Sigmoid colon (tissue), 7 donors: ENCODE measurements around the gene MDFI. TPM values are rescaled to one million over a fixed set of nuclear protein-coding genes. Genes with fewer than 3 reads are reported as not detected.

ENCODE experiments used
- DNase-seq: peaks from one replicate; pipeline ENCODE4 v3.0.0-alpha.2; 2019
- H3K27ac ChIP-seq, 4 donors: fragments of 200-600 bp; sonication (generic); one replicate each; pipeline ENCODE4 v1.5.1; 2016 to 2019; ENCODE audit warnings: mild to moderate bottlenecking in 1 of 4
- H3K27me3 ChIP-seq, 3 donors: fragments of 200-600 bp; sonication (generic); one replicate each; pipeline ENCODE4 v1.5.1; 2019; ENCODE audit warnings: mild to moderate bottlenecking in 1 of 3
- H3K36me3 ChIP-seq, 4 donors: fragments of 200-600 bp; sonication (generic); one replicate each; pipeline ENCODE4 v1.5.1; 2016 to 2019
- H3K4me1 ChIP-seq, 4 donors: fragments of 200-600 bp; sonication (generic); one replicate each; pipeline ENCODE4 v1.5.1; 2017 to 2019
- H3K4me3 ChIP-seq, 4 donors: fragments of 200-600 bp; sonication (generic); one replicate each; pipeline ENCODE4 v1.5.1; 2017 to 2019; ENCODE audit warnings: mild to moderate bottlenecking in 2 of 4, moderate library complexity in 1 of 4
- H3K9me3 ChIP-seq, 4 donors: fragments of 200-600 bp in 3 of 4; sonication (generic) in 3 of 4; one replicate each; pipeline versions ENCODE4 v1.5.1 to v1.6.1; 2013 to 2019
- EP300 ChIP-seq, 4 donors: sonication (generic); formaldehyde crosslinking; IDR thresholded peaks; one replicate each; pipeline ENCODE4 v1.6.1; 2017; ENCODE audit warnings: antibody characterized with exemption in 4 of 4
- POLR2A ChIP-seq, 2 donors: fragments of 450-650 bp; IDR thresholded peaks; one replicate each; pipeline ENCODE4 v1.6.1; 2016; ENCODE audit warnings: antibody characterized with exemption in 2 of 2, mild to moderate bottlenecking in 2 of 2, moderate library complexity in 2 of 2
- POLR2AphosphoS5 ChIP-seq, 4 donors: sonication (generic); formaldehyde crosslinking; IDR thresholded peaks; one replicate each; pipeline ENCODE4 v1.6.1; 2017; ENCODE audit warnings: antibody characterized with exemption in 4 of 4
- WGBS, 2 donors: extraction: QIAGEN DNeasy Blood & Tissue Kit; methylation state at CpG; one replicate each; pipeline ENCODE4 v1.1.7; 2013; 5-methylcytosine and 5-hydroxymethylcytosine counted together
- intact Hi-C: fragments of 100-400 bp; cut with DNase I; formaldehyde crosslinking; loops from one replicate; pipeline ENCODE4 v1.15.1; 2023
- polyA plus RNA-seq, 3 donors: library from polyadenylated mRNA; stranded (reverse); fragments of 200-250 nt; gene quantifications; one replicate each; pipeline ENCODE4 v1.2.3, GENCODE V29; 2013
- total RNA-seq, 4 donors: library from RNA; depleted of rRNA; stranded (reverse); fragments of >200 nt; gene quantifications; one replicate each; pipeline ENCODE4 v1.1.0, GENCODE V29; 2016
- TF ChIP-seq, protein P1 (sequence below), 4 experiments: fragments of 450-650 bp in 3 of 4; fragments of 200-600 bp in 1 of 4; IDR thresholded peaks; one replicate each; pipeline ENCODE4 v1.5.1; 2016 to 2019; ENCODE audit warnings: antibody characterized with exemption in 4 of 4, mild to moderate bottlenecking in 3 of 4, moderate library complexity in 2 of 4
- donor health status: healthy with polysubstance abuse.
- donor health status: Bipolar disorder and iron deficiency.
- donor health status: healthy.

The MDFI gene
- total and polyA plus RNA-seq, 7 donors: 0.69 to 8.6 (median 4.6) TPM

- Histone ChIP-seq H3K4me1 (peaks cover 0 to 16% (median 13%) of the 10 kb centered on the region in 4 donors), H3K4me3 (no peak overlapping the region), H3K27ac (no peak overlapping the region), H3K36me3 (no peaks in the 10 kb centered on the region), H3K9me3 (no peaks in the 10 kb centered on the region), H3K27me3 (peaks cover 17 to 30% (median 23%) of the 10 kb centered on the region in 3 donors)
- TF ChIP-seq POLR2AphosphoS5 (IDR thresholded peaks at IDR 0.05) (no peak), POLR2A (IDR thresholded peaks at IDR 0.05) (no peak), EP300 (IDR thresholded peaks at IDR 0.05) (no peak)
- TF ChIP-seq, protein P1, sequence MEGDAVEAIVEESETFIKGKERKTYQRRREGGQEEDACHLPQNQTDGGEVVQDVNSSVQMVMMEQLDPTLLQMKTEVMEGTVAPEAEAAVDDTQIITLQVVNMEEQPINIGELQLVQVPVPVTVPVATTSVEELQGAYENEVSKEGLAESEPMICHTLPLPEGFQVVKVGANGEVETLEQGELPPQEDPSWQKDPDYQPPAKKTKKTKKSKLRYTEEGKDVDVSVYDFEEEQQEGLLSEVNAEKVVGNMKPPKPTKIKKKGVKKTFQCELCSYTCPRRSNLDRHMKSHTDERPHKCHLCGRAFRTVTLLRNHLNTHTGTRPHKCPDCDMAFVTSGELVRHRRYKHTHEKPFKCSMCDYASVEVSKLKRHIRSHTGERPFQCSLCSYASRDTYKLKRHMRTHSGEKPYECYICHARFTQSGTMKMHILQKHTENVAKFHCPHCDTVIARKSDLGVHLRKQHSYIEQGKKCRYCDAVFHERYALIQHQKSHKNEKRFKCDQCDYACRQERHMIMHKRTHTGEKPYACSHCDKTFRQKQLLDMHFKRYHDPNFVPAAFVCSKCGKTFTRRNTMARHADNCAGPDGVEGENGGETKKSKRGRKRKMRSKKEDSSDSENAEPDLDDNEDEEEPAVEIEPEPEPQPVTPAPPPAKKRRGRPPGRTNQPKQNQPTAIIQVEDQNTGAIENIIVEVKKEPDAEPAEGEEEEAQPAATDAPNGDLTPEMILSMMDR (IDR thresholded peaks at IDR 0.05): no peak
- intact Hi-C loops: no loop called here
- DNase-seq: no peak
- 74 to 80% methylated on average over 2 of the region's 2 CpGs for WGBS, 2 donors
Measured at GRCh38 chr6:41633056-41633634, 5.1 kb upstream of the MDFI start.

GRCh38 chr6:41634657-41635056 lies 3.6 kb upstream of the MDFI start:
- Histone ChIP-seq H3K9me3 (no peaks in the 10 kb centered on the region), H3K36me3 (no peaks in the 10 kb centered on the region), H3K4me1 (peaks cover 0 to 29% (median 25%) of the 10 kb centered on the region in 4 donors), H3K27me3 (peaks cover 23 to 42% (median 38%) of the 10 kb centered on the region in 3 donors), H3K4me3 (no peak overlapping the region), H3K27ac (no peak overlapping the region)
- TF ChIP-seq POLR2A (IDR thresholded peaks at IDR 0.05) (no peak), POLR2AphosphoS5 (IDR thresholded peaks at IDR 0.05) (no peak), EP300 (IDR thresholded peaks at IDR 0.05) (no peak)
- TF ChIP-seq, protein P1 (IDR thresholded peaks at IDR 0.05): no peak
- 48 to 72% methylated on average over 4 of the region's 4 CpGs for WGBS, 2 donors
- peak; percentile 58 for DNase-seq
- intact Hi-C loops: no loop called here

- WGBS, 2 donors: 75 to 81% methylated on average over 6 of the region's 6 CpGs
- H3K4me1 ChIP-seq: peaks cover 0 to 29% (median 25%) of the 10 kb centered on the region in 4 donors
- intact Hi-C loops: no loop called here
- TF ChIP-seq EP300 (IDR thresholded peaks at IDR 0.05) (no peak), POLR2A (IDR thresholded peaks at IDR 0.05) (no peak), POLR2AphosphoS5 (IDR thresholded peaks at IDR 0.05) (no peak)
- TF ChIP-seq, protein P1 (IDR thresholded peaks at IDR 0.05): no peak
- H3K36me3 ChIP-seq: no peaks in the 10 kb centered on the region
- H3K27me3 ChIP-seq: peaks cover 23 to 46% (median 39%) of the 10 kb centered on the region in 3 donors
- DNase-seq: peak; percentile 22
- H3K27ac ChIP-seq: no peak overlapping the region
- H3K9me3 ChIP-seq: no peaks in the 10 kb centered on the region
- H3K4me3 ChIP-seq: no peak overlapping the region
Measured at GRCh38 chr6:41635365-41635764, 2.9 kb upstream of the MDFI start.

DNA sequence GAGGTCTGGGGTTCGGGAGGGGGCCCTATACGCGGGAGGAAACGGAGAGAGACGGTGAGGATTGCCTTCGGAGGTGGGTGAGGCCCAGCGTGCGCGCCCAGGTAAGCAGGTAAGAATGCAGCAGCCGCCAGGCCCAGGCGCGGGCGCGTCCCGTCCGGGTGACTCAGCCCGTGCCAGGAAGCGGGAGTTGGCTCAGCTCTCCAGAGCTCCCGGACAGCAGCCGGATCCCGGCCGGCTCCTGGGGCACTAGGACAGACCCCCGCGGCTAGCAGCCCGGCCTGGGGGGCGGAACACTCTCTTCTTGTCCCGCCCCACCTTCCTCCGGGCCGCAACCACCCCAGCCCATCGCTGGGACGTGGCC lies 1.5 kb upstream of the MDFI start:
- DNase-seq: peak; percentile 69
- no peaks in the 10 kb centered on the region for H3K9me3 ChIP-seq
- WGBS, 2 donors: 14 to 50% methylated on average over 31 of the region's 31 CpGs
- no peak overlapping the region for H3K27ac ChIP-seq
- TF ChIP-seq EP300 (IDR thresholded peaks at IDR 0.05): no peak
- no peak for TF ChIP-seq POLR2A (IDR thresholded peaks at IDR 0.05)
- TF ChIP-seq, protein P1 (IDR thresholded peaks at IDR 0.05): no peak
- TF ChIP-seq POLR2AphosphoS5 (IDR thresholded peaks at IDR 0.05): no peak
- H3K4me3 ChIP-seq: peak overlapping the region in 2 of 4 donors; percentile 50 to 53
- no peaks in the 10 kb centered on the region for H3K36me3 ChIP-seq
- peaks cover 0 to 29% (median 25%) of the 10 kb centered on the region in 4 donors for H3K4me1 ChIP-seq
- intact Hi-C loops: no loop called here
- peaks cover 23 to 48% (median 39%) of the 10 kb centered on the region in 3 donors for H3K27me3 ChIP-seq
